Duodenal mucosa (tissue), 2 donors: Measurements from ENCODE around the gene STARD9.
"Not testable (repeated sequence)": the region's sequence is repeated elsewhere in the genome, so short reads cannot be mapped to it uniquely, and the experiment has no call there.

ENCODE experiments used
- H3K27ac ChIP-seq: one replicate; pipeline ENCODE4 v1.7.0; 2013; ENCODE audit warnings: low read depth, low read length
- H3K27me3 ChIP-seq, 2 donors: one replicate each; pipeline ENCODE4 v1.7.0; 2013; ENCODE audit warnings: low read length in 2 of 2, control low read depth in 1 of 2; ENCODE audit not compliant: insufficient read depth in 2 of 2, control insufficient read depth in 1 of 2
- H3K36me3 ChIP-seq, 2 donors: one replicate each; pipeline ENCODE4 v1.7.0; 2013; ENCODE audit warnings: low read length in 2 of 2, control low read depth in 1 of 2; ENCODE audit not compliant: insufficient read depth in 2 of 2, control insufficient read depth in 1 of 2
- H3K4me1 ChIP-seq, 2 donors: one replicate each; pipeline ENCODE4 v1.7.0; 2013; ENCODE audit warnings: low read length in 2 of 2, control low read depth in 1 of 2; ENCODE audit not compliant: insufficient read depth in 2 of 2, control insufficient read depth in 1 of 2
- H3K4me3 ChIP-seq, 2 donors: one replicate each; pipeline ENCODE4 v1.7.0; 2013; ENCODE audit warnings: low read length in 2 of 2, low read depth in 1 of 2
- H3K9ac ChIP-seq, 2 donors: one replicate each; pipeline ENCODE4 v1.7.0; 2013; ENCODE audit warnings: low read length in 2 of 2, low read depth in 1 of 2
- H3K9me3 ChIP-seq, 2 donors: one replicate each; pipeline ENCODE4 v1.7.0; 2013; ENCODE audit warnings: low read length in 2 of 2, control low read depth in 1 of 2; ENCODE audit not compliant: control insufficient read depth in 1 of 2

The STARD9 gene

DNA sequence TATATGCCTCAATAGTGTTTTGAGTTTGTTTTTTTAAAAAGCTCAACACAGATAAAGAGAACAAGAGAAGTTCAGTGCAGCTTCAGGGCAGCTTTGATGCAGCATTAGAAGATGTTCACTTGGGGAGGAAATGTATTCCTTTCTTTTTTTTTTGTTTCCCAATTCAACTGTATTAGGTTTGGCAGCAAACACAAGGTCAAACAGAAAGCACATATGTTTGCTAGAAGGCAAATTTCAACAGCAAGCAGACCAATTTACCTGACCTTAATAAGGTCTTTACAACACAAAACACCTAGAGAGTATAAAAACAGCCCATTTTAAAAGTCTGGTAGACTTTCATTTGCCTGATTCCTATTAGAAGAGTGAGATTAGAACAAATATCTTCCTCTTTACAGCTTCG is 168.8 kb downstream of the STARD9 start:
- Histone ChIP-seq H3K9ac (no peak overlapping the region), H3K36me3 (peaks cover 3 to 6% of the 10 kb centered on the region in 2 donors), H3K9me3 (no peaks in the 10 kb centered on the region), H3K27me3 (no peaks in the 10 kb centered on the region), H3K4me1 (no peaks in the 10 kb centered on the region), H3K4me3 (no peak overlapping the region), H3K27ac (no peak overlapping the region)

DNA sequence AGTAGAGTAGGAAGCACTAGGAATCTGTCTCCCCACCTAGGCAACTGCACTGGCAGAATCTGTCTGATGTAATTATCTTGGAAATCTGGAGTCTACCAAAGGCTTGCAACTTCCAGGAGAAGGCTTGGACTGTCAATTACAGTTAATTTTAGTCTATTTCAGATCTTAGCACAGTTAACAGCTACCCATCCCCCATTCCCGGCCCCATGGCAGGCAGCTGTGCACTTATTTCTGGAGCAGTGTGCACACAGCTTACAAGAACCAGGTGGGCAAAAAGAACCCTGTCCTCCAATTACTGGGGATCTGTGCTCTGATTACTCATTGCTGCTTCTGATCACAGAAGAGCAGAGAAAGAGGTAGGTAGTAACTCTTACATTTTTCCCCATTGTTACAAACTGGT is 173.9 kb downstream of the STARD9 start:
- Histone ChIP-seq H3K9me3 (no peaks in the 10 kb centered on the region), H3K9ac (no peak overlapping the region), H3K27me3 (no peaks in the 10 kb centered on the region), H3K36me3 (peaks cover 3 to 18% of the 10 kb centered on the region in 2 donors), H3K4me1 (no peaks in the 10 kb centered on the region), H3K4me3 (no peak overlapping the region), H3K27ac (no peak overlapping the region)

DNA sequence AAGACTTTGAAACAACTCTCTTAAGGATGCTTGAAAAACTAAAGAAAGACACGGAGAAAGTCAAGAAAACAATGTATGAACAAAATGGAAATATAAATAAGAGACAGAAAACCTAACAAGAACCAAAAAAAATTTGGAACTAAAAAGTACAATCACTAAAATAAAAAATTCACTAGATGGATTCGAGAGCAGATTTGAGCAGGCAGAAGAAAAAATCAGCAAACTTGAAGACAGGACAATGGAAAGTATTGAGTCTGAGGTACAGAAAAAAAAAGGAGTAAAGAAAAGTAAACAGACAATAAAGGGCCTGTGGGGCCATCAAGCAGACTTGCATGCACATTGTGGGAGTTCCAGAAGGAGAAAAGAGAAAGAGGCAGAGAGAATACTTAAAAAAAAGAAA is 174.9 kb downstream of the STARD9 start:
- Histone ChIP-seq H3K9ac (no peak overlapping the region), H3K27ac (no peak overlapping the region), H3K36me3 (peaks cover 3 to 18% of the 10 kb centered on the region in 2 donors), H3K4me3 (no peak overlapping the region), H3K27me3 (no peaks in the 10 kb centered on the region), H3K9me3 (no peaks in the 10 kb centered on the region), H3K4me1 (no peaks in the 10 kb centered on the region)

DNA sequence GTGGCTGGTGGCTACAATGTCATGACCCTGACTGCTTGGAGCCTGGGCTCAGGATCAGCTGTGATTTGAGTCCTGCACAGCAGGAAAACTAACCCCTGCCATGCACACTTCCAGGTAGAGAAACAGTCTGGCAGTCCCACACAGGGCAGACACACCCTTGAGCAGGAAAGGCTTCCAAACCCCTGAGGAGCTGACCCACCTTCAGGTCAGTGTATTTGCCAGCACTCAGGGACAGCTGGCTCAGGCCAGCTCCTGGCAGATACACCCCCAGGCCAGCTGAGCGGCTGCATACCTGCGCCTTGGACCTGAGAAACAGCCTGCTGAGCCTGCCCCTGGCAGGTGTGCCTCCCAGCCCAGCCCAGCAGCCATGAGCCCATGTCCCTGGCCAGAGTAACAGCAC is 183.7 kb downstream of the STARD9 start:
- Histone ChIP-seq H3K36me3 (no peaks in the 10 kb centered on the region), H3K27ac (no peak overlapping the region), H3K9ac (no peak overlapping the region), H3K4me3 (no peak overlapping the region), H3K4me1 (no peaks in the 10 kb centered on the region), H3K9me3 (peaks cover 9 to 13% of the 10 kb centered on the region in 2 donors), H3K27me3 (no peaks in the 10 kb centered on the region)

DNA sequence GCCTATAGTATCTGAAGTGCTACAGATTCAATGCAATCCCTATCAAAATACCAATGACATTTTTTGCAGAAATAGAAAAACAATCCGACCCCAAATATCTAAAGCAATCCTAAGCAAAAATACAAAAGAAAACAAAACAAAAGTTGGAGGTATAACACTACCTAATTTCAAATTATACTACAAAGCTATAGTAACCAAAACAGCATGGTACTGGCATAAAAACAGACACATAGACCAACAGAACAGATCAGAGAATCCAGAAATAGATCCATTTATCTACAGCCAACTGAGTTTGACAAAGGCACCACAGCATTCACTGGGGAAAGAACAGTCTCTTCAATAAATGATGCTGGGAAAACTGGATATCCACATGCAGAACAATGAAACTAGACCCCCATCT is 185.4 kb downstream of the STARD9 start:
- Histone ChIP-seq H3K4me1 (no peaks in the 10 kb centered on the region), H3K27ac (no peak overlapping the region), H3K4me3 (no peak overlapping the region), H3K27me3 (no peaks in the 10 kb centered on the region), H3K9ac (no peak overlapping the region), H3K9me3 (peaks cover 9 to 13% of the 10 kb centered on the region in 2 donors), H3K36me3 (no peaks in the 10 kb centered on the region)

DNA sequence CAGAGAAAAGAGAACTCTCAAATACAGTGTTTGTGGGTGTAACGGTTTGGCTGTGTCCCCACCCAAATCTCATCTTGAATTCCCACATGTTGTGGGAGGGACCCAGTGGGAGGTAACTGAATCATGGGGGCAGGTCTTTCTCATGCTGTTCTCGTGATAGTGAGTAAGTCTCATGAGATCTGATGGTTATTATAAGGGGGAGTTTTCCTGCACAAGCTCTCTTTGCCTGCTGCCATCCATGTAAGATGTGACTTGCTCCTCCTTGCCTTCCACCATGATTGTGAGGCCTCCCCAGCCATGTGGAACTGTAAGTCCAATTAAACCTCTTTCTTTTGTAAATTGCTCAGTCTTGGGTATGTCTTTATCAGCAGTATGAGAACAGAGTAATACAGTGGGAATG is 186.4 kb downstream of the STARD9 start:
- H3K4me3 ChIP-seq, H3K27ac ChIP-seq, H3K9ac ChIP-seq, H3K4me1 ChIP-seq, H3K36me3 ChIP-seq, H3K27me3 ChIP-seq: not testable (repeated sequence)
- peaks cover 9 to 13% of the 10 kb centered on the region in 2 donors for H3K9me3 ChIP-seq

DNA sequence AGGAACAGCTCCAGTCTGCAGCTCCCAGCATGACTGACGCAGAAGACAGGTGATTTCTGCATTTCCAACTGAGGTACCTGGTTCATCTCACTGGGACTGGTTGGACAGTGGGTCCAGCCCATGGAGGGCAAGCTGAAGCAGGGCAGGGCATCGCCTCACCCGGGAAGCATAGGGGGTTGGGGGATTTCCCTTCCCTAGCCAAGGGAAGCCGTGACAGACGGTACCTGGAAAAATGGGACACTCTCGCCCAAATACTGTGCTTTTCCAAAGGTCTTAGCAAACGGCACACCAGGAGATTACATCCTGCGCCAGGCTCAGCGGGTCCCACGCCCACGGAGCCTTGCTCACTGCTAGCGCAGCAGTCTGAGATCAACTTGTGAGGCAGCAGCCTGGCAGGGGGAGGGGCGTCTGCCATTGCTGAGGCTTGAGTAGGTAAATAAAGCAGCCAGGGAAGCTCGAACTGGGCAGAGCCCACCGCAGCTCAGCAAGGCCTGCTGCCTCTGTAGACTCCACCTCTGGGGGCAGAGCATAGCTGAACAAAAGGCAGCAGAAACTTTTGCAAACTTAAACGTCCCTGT is 188.8 kb downstream of the STARD9 start:
- not testable (repeated sequence) for H3K36me3 ChIP-seq, H3K9ac ChIP-seq, H3K27me3 ChIP-seq, H3K4me1 ChIP-seq, H3K4me3 ChIP-seq, H3K27ac ChIP-seq
- H3K9me3 ChIP-seq = peaks cover 9 to 13% of the 10 kb centered on the region in 2 donors

DNA sequence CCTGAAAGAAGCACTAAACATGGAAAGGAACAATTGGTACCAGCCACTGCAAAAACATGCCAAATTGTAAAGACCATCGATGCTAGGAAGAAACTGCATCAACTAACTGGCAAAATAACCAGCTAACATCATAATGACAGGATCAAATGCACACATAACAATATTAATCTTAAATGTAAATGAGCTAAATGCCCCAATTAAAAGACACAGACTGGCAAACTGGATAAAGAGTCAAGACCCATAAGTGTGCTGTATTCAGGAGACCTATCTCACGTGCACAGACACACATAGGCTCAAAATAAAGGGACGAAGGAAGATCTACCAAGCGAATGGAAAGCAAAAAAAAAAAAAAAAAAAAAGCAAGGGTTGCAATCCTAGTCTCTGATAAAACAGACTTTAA is 190.7 kb downstream of the STARD9 start:
- not testable (repeated sequence) for H3K27ac ChIP-seq, H3K4me1 ChIP-seq, H3K9me3 ChIP-seq, H3K9ac ChIP-seq, H3K36me3 ChIP-seq, H3K27me3 ChIP-seq, H3K4me3 ChIP-seq
